Transverse colon (tissue), 4 donors: ENCODE measurements around the gene KDM1B.

Source experiments
- POLR2A ChIP-seq: fragments of 450-650 bp; IDR thresholded peaks from one replicate; pipeline ENCODE4 v1.6.1; 2016; ENCODE audit warnings: antibody characterized with exemption, mild to moderate bottlenecking, moderate library complexity
- POLR2AphosphoS5 ChIP-seq, 3 donors: sonication (generic); formaldehyde crosslinking; IDR thresholded peaks; one replicate each; pipeline ENCODE4 v1.6.1; 2016; ENCODE audit warnings: antibody characterized with exemption in 3 of 3
- TF ChIP-seq, protein P1 (sequence below), 5 experiments: fragments of 200-600 bp in 3 of 5; fragments of 450-650 bp in 2 of 5; sonication (generic) in 3 of 5; IDR thresholded peaks; 1 replicate in 2 of 5; 2 replicates in 3 of 5; pipeline ENCODE4 v1.5.1; 2016 to 2017; ENCODE audit warnings: antibody characterized with exemption in 5 of 5, inconsistent platforms in 3 of 5, mild to moderate bottlenecking in 2 of 5, moderate library complexity in 1 of 5

- TF ChIP-seq, protein P1, sequence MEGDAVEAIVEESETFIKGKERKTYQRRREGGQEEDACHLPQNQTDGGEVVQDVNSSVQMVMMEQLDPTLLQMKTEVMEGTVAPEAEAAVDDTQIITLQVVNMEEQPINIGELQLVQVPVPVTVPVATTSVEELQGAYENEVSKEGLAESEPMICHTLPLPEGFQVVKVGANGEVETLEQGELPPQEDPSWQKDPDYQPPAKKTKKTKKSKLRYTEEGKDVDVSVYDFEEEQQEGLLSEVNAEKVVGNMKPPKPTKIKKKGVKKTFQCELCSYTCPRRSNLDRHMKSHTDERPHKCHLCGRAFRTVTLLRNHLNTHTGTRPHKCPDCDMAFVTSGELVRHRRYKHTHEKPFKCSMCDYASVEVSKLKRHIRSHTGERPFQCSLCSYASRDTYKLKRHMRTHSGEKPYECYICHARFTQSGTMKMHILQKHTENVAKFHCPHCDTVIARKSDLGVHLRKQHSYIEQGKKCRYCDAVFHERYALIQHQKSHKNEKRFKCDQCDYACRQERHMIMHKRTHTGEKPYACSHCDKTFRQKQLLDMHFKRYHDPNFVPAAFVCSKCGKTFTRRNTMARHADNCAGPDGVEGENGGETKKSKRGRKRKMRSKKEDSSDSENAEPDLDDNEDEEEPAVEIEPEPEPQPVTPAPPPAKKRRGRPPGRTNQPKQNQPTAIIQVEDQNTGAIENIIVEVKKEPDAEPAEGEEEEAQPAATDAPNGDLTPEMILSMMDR (IDR thresholded peaks at IDR 0.05) = no peak
- TF ChIP-seq POLR2AphosphoS5 (IDR thresholded peaks at IDR 0.05) (no peak), POLR2A (no peak)
These were observed 115.0 kb downstream of the KDM1B start for GRCh38 chr6:18270216-18270615.
